NCI-H2196 treated with DMSO at 0.1 percent for 48 hours (cell line): Measurements from ENCODE around the gene CDC5L.
"Not testable (repeated sequence)": the region's sequence is repeated elsewhere in the genome, so short reads cannot be mapped to it uniquely, and the experiment has no call there.

Experiments
- DNase-seq: peaks from one replicate; lab custom pipeline; 2025; ENCODE audit not compliant: unreplicated experiment; lab: John Stamatoyannopoulos, UW

The CDC5L gene

GRCh38 chr6:44387346-44388134 is at the start of gene CDC5L:
CDC5L (plus strand) TSS chr6:44387706; CDS start chr6:44387824, 118 bp downstream.
- peak; percentile 97 for DNase-seq

- DNase-seq: peak; percentile 24
Observed at GRCh38 chr6:44338228-44339122, 49.0 kb upstream of the CDC5L start.

DNA sequence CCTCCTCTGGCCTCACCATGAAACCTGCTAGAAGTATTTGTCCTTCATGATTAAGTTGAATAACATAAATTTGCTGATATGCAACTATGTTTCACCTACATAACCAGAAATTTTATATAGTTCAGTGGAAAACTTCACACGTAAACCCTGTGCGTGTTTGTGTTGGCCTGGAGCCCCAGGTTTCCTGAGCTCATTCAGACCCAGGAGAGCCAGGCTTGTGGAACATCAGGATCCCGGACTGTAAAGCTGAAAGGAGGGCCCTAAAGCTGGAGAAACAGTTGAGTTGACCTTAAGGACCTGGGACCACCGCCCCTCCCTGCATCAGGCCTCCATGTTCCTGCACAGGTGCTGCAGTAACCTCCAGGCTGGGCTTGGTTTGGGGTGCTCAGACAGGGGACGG is 48.2 kb upstream of the CDC5L start:
- no peak for DNase-seq

GRCh38 chr6:44339763-44340625 is 47.5 kb upstream of the CDC5L start:
- DNase-seq: no peak

DNA sequence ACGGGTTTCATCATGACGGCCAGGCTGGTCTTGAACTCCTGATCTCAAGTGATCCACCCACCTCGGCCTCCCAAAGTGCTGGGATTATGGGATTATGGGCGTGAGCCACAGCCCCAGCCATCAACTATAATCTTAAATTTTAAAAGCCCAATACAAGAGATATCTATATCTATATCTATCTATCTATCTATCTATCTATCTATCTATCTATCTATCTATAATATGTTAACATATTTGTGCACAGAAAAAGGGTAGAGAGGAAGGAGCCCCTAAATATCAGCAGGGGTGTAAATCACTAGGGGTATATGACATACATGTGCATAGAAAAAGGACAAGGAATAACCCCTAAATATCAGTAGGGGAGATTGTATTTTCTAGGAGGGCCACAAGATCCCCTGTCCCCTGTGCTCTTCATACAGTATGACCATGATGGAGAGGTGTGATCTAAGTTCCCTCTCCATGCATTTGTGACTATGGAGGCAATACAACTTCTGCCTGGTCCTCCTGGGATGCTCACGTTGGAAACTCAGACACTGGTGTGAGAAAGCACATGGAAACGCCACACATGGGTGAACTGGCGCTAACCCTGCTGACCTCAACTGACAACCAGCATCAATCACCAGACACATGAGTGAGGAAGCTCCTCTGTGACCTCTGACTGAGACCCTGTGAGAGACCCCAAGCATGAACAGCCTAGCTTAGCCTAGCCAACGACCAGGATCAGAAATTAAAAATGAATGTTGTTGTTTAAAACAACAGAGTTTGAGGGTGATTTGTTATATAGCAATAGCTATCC is 46.2 kb upstream of the CDC5L start:
- no peak for DNase-seq

DNA sequence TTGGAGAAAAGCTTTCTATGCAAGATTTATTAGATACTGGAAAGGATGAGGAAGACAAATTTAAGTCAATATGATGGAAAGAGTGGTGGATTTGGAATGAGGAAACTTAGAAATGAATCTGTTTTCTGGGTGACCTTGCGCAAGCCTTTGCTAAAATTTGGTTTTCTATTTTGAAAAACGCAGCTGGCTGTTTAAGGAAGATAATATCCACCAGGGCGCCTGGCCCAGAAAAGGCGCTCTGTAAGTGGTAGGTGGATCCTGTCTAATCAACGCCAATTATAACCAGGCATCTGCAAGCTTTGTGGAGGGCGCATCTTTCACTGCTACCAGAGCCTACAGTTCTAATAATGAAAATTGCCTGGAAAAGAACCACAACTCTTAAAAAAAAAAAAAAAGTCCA is 45.5 kb upstream of the CDC5L start:
- DNase-seq: no peak

- DNase-seq: no peak
Observed at GRCh38 chr6:44342489-44342888, 45.0 kb upstream of the CDC5L start, which contains the start of gene SPATS1. SPATS1 (plus strand) TSS chr6:44342650; CDS start chr6:44343096, 446 bp downstream.

DNA sequence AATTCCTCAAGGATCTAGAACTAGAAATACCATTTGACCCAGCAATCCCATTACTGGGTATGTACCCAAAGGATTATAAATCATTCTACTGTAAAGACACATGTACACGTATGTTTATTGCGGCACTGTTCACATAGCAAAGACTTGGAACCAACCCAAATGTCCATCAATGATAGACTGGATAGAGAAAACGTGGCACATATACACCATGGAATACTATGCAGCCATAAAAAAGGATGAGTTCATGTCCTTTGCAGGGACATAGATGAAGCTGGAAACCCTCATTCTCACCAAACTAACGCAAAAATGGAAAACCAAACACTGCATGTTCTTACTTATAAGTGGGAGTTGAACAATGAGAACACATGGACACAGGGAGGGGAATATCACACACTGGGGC is 40.7 kb upstream of the CDC5L start:
- DNase-seq: not testable (repeated sequence)

- DNase-seq: no peak
Observed at GRCh38 chr6:44349904-44350649, 37.4 kb upstream of the CDC5L start.

GRCh38 chr6:44350650-44350994 is 36.9 kb upstream of the CDC5L start:
- not testable (repeated sequence) for DNase-seq

DNA sequence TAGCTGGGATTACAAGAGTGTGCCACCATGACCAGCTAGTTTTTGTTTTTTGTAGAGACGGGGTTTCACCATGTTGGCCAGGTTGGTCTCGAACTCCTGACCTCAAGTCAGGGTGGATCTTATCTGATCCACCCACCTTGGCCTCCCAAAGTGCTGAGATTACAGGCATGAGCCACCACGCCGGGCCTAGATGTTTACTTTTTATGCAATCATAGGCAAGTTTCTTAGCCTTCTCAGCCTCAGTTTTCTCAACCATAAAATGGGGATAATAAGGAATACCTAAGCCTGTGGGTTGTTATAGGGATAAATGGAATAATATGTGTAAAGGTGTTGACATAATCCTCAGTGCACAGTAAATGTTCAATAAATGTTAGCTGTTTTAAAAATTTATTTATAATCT is 35.2 kb upstream of the CDC5L start:
- DNase-seq: no peak

GRCh38 chr6:44353336-44353735 is 34.2 kb upstream of the CDC5L start:
- no peak for DNase-seq

DNA sequence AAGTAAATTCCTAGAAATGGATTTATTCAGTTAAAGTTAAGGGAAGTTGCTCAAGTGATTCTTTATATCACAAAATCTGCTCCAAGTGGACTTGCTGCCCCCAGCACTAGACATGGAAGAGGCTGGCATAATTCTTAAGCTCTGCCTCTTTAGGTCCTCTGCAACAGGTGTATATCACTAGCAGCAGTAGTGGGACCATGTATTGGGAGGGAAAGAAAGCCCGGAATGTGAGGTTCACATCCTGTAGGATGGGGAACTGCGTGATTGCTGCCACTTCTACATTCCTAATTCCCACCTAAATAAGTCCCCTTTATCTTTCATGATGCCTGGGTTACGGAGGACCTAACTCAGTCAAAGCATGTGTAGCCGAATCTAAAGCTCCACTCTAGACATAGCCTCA is 31.9 kb upstream of the CDC5L start:
- no peak for DNase-seq

DNA sequence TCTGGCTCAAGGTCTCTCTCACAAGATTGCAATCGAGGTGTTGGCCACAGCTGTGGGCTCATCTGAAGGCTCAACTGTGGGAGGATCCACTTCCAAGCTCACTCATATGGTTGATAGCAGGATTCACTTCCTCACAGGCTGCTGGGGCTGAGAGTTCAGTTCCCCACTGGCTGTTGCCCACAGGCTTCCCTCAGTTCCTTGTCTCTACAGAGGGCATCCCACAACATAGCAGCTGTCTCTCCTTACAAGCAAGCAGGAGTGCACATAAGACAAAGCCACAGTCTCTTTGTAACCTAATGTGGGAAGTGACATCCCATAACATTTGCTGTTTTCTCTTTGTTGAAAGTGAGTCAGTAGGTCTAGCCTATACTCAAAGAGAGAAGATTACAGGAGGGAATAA is 31.0 kb upstream of the CDC5L start:
- DNase-seq: no peak

DNA sequence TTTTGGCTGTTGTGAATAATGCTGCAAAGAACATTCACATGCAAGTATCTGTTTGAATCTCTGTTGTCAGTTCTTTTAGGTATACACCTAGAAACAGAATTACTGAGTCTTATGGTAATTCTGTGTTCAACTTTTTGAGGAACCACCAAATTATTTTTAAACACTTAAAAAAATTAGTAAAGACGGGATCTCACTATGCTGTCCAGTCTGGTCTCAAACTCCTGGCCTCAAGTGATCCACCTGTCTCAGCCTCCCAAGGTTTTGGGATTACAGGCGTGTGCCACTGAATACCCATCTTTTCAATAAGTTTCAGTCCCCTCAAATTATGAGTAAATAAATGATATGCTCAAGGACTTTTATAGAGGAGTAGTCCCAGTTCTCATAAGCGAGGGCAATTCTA is 27.5 kb upstream of the CDC5L start:
- DNase-seq: no peak

DNA sequence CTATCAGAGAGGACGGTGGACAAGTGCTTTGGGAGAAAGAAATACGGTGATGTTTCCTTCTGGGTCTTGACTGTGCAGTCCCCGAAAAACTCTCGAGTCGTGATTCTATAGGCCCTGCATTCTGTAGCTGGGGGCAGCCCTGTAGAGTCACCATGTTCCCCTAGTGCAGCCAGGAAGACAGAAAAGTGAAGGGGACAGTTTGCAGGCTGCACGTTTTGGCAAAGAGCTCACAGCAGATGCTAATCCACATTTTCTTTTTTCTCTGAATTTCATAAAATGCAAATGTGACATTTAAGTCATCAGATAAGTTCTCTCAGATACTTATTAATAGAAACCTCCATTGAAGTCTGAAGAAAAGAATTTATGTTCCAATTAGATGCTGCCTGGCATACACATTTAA is 25.6 kb upstream of the CDC5L start:
- DNase-seq: no peak

DNA sequence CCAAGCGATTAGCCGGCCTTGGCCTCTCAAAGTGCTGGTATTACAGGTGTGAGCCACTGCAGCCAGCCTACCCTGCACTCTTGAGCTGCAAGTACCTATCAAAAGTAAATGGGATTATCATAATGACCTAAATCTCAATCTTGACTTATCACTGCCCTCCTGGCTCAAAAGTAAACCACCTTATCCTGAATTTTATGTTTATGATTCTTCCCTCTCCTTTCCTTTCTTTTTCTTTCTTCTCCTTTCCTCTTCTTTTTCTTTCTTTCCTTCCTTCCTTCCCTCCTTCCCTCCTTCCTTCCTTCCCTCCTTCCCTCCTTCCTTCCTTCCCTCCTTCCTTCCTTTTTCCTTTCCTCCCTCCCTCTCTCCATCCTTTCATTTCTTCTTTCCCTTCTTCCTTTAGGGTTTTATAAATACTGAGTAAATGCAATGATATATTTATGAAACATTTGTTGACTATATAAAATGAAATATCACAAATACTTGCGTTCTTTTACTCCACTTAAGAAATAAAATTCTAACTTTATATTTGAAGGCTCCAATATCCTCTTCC is 24.1 kb upstream of the CDC5L start:
- DNase-seq: no peak

DNA sequence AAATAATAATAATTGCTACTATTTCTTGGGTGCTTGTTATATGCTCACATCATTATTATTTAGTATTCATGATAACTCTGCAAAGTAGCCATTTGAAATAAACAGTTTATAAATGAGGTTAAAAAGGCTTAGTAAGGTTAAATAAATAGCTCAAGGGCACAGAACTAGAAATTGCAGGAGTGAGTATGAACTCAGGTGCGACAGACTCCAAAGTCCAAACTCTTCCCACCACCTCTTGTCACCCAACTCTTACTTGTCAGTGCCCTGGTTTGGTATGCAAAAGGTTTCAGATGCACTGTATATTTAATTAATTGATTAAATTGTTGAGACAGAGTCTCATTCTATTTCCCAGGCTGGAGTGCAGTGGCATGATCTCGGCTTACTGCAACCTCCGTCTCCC is 20.7 kb upstream of the CDC5L start:
- no peak for DNase-seq

GRCh38 chr6:44367681-44368080 is 19.8 kb upstream of the CDC5L start:
- no peak for DNase-seq
